Stimulated activated CD8-positive, alpha-beta memory T cell treated with anti-CD3 and anti-CD28 coated beads, Interleukin-12 subunit alpha, Interleukin-12 subunit beta, amount 100 ng/mL, for 24 hours (primary cell): ENCODE results near the gene GATD1.
A peak's percentile ranks its signal among the peaks of the same experiment; 100 is the strongest.

Experiments
- DNase-seq: peaks from one replicate; pipeline ENCODE4 v3.0.0-alpha.2; 2020; ENCODE audit errors: extremely low read depth

GATD1 gene, protein sequence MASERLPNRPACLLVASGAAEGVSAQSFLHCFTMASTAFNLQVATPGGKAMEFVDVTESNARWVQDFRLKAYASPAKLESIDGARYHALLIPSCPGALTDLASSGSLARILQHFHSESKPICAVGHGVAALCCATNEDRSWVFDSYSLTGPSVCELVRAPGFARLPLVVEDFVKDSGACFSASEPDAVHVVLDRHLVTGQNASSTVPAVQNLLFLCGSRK

DNA sequence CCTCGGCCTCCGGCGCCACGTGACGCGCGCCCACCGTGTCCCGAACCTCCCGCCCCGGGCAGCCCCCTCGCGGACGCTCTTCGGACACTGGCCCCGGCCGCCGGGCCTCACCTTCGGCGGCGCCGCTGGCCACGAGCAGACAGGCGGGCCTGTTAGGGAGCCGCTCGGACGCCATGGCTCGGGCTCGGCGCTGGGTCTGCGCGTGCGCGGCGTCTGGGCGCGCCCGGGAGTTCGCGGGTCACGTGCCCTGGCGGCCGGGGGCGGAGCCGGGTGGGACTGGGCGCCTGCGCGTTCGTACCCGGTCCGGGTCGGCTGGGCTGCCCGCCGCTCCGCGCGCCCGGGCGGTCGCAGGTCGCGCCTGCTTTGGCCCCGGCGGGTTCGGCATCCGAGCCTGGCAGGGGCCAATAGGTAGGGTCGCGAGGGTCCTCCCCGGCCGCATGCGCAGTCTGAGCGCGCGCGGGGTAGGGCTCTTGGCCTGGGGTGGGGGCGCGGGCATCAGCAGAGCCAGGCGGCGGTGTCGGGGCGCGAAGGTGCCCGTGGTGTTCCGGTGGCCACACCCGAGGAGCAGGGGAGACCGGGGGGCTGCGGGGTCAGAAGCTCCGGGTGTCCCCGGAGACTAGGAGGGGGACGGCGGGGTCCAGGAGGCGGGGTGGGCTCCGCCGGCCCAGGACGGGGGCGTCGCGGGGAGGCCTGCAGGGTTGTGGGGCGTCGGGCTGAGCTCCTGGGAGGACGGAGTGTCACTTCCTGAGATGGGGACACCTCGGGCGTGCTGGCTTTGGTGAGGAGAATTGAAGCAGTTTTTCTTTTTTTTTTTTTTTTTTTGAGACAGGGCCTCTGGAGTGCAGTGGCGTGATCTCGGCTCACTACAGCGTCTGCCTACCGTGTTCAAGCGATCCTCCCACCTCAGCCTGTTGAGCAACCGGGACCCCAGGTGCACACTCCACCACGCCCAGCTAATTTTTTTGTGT, at the start of gene GATD1:
Gene GATD1, minus strand, starts transcription at position 200 of the 968 bp plus-strand sequence. Its CDS starts 25 bp downstream, at position 175.
- peak; percentile 89 for DNase-seq

DNA sequence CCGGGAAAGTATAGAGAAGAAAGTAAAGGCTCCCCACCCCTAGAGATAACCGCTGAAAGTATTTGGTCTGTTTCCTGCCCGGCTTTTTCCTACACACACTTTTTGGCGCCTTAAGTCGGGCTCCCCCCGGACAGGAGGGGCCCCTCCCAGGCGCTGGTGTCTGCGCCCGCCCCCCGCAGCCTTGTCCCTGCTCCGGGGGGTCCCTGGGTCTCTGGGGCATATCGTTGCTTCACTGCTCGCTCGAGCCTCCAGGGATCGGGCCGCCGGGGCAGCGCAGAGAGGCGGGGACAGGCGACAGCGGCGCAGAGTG, 49.5 kb upstream of the GATD1 start:
- no peak for DNase-seq

DNA sequence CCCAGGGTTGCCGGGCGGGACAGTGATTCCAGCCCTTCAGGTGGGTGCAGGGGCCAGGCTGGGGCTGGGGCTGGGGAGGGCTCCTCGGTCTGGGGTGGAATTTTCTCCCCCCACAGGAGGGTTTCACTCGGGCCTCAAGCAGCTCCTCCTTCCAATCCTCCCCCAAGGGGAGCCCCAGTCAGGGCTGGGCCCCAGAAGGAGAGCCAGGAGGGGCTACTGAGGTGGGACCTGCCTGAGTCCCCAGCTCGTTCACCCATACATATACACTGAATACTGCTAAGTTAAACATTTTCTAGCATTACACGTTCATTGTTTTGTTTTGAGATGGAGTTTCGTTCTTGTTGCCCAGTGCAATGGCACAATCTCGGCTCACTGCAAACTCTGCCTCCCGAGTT, 48.9 kb upstream of the GATD1 start:
- no peak for DNase-seq

DNA sequence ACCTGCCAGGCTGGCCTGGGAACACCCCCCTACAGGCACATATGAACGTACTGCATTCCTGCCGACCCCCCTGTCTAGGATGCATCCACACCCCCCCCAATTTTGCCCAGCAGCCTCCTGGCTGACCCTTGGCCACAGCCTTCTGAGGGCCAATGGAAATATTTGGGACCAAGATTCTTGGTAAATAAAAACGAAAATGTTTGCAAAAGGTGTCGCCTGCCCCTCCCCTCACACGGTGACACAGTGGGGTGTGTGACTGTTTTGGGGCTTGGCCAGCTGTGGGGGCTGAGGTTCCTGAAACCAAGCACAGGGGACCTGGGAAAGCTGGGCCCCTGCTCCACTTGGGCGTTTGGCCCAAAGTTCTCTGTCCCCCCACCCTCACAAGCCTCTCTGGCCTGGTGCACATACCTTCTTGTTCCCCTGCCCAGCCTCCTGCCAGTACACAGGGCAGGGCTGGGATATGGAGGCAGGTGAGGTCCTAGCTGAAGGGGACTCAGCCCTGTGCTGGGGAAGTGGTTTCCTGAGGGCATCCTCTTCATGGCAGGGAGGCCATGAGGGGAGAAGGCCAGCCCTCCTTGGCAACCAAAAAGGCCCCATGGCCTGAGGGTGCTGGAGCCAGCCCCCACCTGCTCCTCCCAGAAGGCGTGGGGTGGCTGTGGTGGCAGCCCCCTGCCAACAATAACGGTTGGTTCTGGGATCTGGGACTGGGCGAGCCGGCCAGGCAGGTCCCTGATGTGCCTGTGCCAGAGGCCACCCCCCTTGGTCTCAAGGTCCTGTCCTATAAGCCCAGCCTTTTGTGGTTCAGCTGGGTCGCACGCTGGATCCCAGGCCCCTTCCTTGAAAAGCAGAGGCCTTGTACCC, 48.3 kb upstream of the GATD1 start:
- DNase-seq = no peak

DNA sequence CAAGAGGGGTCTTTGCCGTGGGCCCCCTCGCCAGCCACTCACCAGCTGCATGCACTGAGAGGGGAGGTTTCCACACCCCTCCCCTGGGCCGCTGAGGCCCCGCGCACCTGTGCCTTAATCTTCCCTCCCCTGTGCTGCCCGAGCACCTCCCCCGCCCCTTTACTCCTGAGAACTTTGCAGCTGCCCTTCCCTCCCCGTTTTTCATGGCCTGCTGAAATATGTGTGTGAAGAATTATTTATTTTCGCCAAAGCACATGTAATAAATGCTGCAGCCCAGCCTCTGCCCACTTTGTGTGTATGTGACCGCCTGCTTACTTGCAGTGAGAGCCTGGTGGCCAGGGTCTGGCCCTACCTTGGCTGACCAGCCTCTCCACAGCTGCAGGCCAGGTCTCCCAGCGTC, 47.7 kb upstream of the GATD1 start:
- DNase-seq = no peak

DNA sequence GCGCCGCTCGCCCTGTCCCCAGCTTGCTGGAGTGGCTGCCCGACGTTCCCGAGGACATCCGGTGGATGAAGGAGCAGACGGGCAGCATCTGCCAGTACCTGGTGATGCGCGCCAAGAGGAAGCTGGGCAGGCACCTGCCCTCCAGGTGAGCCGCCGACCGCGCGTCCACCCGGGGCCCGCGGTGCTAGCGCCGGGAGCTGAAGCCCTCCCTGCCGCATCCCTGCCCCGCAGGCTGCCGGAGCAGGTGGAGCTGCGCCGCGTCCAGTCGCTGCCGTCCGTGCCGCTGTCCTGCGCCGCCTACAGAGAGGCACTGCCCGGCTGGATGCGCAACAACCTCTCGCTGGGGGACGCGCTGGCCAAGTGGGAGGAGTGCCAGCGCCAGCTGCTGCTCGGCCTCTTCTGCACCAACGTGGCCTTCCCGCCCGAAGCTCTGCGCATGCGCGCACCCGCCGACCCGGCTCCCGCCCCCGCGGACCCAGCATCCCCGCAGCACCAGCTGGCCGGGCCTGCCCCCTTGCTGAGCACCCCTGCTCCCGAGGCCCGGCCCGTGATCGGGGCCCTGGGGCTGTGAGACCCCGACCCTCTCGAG, 47.1 kb upstream of the GATD1 start:
- DNase-seq = no peak

DNA sequence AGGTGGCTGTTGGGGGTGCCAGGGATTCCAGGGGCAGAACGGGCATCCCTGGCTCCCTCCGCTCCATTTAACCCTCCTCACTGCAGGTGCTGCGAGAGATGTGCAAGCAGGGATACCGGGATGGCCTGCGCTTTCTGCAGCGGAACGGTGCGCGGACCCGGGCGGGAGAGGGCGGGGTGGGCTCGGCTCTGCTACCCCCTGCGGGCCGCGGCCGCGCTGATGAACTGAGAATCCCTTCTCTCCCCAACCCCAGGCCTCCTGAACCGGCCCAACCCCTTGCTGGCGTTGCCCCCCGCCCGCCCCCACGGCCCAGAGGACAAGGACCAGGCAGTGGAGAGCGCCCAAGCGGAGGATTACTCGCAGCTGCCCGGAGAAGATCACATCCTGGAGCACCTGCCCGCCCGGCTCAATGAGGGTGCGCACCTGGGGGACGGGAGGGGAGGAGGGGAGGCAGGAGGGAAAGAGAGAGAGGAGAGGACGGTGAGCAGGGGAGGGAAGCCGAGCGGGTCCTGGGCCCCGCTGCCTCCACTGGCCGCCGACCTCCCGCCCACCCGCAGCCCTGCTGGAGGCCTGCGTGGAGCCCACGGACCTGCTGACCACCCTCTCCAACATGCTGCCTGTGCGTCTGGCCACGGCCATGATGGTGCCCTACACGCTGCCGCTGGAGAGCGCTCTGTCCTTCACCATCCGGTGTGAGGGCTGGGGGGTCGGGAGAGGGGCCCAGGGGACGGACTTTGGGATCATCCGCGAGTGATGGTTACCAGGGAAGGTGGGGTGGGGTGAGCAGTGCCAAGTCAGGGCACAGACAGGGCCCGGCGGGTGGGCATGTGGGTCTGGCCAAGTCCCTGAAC, 46.4 kb upstream of the GATD1 start:
- DNase-seq = no peak

DNA sequence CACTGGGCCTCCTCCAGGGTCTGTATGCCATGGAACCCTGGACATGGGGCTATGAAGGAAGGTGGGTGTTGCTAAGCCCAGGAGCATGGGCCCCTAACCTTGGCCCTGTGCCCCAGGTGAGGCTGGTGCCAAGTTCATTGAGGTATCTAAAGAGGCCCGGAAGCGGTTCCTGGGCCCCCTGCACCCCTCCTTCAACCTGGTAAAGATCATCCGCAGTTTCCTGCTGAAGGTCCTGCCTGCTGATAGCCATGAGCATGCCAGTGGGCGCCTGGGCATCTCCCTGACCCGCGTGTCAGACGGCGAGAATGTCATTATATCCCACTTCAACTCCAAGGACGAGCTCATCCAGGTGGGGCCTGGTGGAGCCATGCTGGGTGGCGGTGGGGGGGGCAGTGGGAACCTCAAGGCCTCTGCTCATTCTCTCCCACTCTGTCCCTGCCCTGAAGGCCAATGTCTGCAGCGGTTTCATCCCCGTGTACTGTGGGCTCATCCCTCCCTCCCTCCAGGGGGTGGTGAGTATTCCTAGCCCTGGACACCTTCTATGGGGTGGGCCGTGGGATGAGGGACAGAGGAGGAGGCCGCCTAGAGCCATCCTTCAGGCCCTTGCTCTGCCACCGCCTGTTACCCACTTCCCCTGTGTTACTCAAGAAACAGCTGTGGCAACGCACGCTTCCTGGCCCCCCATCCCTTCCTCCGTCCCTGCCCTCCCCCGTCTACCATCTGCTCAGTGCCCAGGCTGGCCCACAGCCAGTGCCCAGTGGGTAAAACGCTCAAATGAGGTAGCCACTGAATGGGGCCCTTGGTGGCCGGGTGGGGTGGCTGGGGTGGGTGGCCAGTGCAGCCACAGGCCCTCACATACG, 44.5 kb upstream of the GATD1 start:
- no peak for DNase-seq

DNA sequence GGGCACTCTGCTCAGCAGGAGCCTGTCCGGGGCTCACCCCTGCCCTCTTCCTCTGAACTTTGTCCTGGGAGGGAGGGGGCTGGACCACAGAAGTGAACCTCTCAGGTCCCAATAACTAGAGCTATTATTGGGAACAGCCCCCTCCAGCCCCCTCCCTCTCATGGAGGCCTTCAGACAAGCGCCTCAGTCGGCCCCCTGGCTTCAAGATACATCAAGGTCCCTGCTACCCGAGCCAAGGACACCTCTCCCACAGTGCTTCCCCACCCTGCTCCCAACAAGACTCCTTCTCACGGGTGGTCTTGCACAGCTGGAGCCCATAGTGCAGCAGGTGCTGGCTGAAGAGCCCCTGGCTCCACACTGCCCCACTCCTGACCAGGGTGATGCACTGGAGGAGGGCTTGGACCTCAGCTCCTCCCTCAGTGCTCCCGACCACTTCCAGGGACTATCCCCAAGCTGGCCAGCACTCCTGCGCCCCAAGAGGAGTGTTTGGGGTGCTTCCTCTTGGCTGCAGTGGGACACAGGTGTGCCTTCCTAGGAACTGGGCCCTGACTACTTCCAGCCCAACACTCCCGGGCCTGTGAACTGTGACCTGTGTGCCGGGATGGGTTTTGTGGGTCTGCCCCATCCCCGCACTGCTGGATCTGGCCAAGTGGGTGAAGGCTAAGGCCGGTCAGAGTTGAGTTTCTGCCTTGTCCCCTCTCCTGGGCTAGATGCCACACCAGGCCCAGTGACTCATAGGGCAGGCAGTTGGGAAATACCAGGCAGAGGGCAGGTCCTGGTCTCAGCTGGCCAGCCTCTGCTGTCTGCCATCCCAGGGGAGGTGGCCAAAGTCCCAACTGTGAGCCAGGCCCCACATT, 43.6 kb upstream of the GATD1 start:
- no peak for DNase-seq

DNA sequence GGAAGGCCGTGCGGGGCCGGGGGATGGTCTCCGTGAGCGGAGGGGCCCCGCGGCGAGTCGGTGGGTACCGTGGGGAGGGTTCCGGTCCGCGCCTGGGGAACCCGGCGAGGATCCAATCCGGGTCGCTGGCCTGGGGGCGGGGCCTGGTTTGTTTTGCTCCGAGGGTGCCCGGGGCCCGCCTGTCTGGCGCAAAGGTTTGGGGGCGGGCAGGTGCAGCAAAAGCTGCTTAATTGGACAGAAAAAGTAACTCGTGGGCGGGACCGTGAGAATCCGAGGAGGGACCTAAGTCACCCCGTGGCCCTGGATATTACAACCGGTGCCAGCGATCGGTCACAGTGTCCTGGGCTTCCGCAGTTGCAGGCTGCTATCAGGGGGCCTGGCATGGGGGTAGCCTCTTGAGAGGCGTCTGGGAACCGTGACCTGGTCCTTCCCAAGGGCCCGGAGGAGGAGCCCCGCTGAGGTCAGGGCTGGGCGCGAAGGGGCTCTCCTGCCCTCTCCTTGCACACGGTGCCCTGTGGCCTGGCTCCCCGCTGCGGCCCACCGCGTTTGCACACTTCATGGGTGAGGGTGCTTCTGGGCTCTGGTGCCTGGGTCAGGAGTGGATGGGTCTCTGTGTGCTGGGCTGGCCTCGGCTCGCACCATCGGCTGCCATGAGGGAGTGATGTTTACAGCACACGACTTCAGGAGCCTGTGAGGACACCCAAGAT, 42.8 kb upstream of the GATD1 start:
- DNase-seq = peak; percentile 88

DNA sequence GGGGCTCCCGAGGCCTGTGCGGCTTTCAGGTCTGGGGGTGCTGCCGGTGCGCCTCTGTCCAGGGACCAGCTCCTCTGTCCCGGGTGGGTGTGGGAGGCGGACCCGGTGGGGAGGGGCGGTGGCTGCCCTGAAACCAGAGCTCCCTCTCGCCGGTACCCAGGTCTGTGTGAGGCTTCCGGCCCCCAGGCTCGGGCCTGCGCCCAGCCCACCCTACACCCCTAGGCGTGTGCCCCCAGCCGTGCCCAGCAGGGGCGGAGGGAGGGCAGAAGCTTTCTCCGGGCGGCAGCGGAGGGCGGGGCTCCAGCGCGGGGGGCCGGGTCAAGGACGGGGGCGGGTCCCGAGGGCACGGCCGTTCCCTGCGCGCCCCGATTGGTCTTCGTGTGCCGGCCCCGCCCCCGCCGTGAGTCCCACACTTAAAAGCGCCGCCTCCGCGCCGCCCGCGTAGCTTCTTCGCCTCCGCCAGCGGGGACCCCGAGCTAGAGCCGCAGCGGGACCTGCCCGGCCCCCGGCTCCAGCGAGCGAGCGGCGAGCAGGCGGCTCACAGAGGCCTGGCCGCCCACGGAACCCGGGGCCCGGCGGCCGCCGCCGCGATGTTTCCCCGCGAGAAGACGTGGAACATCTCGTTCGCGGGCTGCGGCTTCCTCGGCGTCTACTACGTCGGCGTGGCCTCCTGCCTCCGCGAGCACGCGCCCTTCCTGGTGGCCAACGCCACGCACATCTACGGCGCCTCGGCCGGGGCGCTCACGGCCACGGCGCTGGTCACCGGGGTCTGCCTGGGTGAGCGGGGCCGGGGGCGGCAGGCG, 42.0 kb upstream of the GATD1 start:
- peak; percentile 79 for DNase-seq

DNA sequence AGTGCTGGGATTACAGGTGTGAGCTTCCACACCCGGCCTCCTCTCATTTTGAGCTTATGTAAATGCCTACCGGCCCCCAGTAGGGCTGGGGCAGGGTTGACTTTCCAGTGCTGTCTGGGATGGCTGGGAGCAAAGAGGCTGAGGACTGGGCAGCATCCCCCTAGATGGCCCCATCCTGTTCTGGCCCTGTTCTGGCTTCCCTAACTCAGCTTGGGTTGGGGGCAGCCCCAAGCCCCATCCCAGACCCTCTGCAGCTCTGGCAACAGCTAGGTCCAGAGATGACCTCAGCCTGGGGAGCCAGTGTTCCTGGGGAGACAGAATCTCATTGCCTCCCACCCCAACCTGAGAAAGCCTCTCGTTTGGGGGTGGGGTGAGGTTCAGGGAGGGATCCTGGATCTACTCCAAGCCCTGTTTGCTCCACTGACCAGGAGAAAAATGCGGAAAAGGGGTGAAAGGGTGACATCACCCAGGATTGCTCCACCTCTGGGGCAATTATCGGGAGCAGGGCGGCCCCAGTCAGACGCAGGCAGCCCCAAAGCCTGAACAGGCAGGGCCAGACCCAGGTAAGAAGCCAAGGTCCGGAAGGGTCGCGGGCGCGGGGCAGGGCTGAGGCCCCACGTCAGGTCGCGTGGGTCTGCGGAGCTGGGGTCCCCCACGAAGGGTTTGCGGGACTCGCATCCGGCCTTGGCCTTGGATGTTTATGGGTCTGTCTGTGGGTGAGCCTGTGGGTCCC, 41.3 kb upstream of the GATD1 start, which contains the start of gene PNPLA2:
Gene PNPLA2, plus strand, starts transcription at position 519 of the 733 bp plus-strand sequence. CDS start 805 bp downstream, outside the sequence.
- no peak for DNase-seq

DNA sequence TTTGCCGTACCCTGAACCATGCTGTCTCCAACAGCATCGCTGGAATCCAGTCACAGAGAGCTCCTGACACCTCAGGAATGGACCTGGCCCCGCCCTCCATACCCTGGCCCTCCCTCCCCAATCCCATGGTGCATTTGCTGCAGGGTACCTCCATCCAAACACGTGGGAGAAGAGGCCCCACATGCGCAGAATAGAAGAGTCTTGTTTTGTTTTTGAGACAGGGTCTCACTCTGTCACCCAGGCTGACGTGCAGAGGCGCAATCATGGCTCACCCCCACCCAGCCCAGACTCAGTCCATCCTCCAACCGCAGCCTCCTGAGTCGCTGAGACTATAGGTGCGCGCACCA, 39.1 kb upstream of the GATD1 start:
- no peak for DNase-seq

DNA sequence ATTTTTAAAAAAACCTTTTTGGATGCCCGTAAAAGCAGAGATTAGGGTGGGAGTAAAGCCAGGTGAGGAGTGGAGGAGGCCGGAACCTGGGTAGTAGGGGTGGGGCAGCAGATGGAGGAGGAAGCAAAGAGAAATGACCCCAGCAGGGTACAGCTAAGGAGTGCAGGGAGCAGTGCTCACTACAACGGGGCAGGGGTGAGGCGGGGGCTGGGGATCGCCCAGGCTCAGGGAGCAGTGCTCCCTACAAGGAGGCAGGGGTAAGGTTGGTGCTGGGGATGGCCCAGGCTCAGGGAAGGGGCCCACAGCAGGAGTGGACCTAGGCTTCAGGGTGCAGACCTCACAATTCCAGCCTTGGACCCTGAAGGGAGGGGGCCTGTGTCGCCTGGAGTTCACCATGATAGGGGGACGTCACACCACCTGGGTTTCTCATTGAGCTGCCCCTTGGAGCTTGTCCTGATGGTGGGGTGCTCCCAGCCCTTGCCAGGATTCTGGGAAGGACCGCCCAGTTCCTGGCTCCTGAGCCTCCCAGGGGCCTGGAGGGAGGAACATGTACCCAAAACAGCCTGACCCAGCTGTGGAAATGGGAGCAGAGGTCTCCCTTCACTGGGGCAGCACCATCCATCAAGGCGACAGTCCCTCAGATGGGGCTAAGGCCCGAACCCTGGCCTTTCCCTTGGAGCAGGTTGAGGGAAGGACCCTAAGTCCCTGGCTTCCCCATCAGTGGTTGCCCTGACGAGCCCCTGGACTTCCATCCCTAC, 38.6 kb upstream of the GATD1 start:
- DNase-seq = no peak

DNA sequence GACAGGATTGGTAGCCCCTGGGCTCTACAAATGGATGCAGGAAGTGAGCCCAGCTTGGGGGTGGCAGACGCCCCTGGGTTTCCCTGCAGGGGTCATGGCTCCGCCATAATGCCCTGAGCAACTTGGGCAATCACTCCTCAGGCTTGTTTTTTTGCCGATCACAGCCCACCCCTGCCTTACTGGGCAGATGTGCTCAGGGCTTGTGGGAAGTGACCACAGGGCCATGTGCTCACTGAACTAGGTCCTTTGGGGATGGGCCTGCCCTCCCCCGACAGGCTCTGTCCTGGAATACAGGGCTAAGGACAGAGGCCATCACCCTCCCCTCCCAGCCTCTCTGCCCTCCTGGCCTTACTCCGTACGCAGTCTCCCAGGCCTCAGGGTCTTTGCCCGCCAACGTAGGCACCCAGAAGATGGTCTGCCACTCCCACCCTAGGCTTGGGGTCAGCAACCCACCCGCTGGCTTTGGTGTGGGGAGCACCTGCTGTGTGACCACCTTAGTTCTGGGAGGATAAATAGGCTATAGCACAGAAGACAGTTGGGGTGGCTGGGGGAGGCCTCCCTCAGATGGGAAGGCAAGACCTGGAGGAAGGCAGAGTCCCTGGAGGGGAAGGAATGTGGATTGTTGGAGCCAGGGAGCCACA, 36.3 kb upstream of the GATD1 start:
- DNase-seq = no peak

DNA sequence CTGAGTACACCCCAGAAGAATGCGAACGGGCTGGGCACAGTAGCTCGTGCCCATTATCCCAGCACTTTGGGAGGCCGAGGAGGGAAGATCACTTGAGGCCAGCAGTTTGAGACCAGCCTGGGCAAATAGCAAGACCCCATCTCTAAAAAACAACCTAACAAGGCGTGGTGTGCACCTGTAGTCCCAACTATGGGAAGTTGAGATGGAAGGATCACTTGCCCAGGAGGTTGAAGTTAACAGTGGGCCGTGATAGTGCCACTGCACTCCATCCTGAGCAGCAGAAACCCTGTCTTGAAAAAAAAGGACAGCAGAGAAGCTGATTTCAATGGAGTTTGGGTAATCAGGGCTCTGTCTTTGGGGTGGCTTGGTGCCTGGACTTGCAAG, 35.8 kb upstream of the GATD1 start:
- no peak for DNase-seq
